Mesenteric fat pad (tissue), 1 donor: ENCODE measurements around the gene KCNQ5. TPM values are rescaled to one million over a fixed set of nuclear protein-coding genes. Genes with fewer than 3 reads are reported as not detected.
"Not testable (repeated sequence)": the region's sequence is repeated elsewhere in the genome, so short reads cannot be mapped to it uniquely, and the experiment has no call there.

Experiments used
- DNase-seq: peaks from one replicate; pipeline ENCODE4 v3.0.0-alpha.2; 2020; ENCODE audit warnings: low spot score
- total RNA-seq: library from RNA; stranded (reverse); fragmentation: NEBNext Ultra II Directional; extraction: Animal tissue kit (Norgen Biotek cat#: 25700); gene quantifications from one replicate; pipeline ENCODE4 v1.2.1, GENCODE V29; 2021
- donor health status: DM: yes; HTN: yes; CAD: no.

KCNQ5 gene
- total RNA-seq, 1 donor from 2014 or later: not detected

DNA sequence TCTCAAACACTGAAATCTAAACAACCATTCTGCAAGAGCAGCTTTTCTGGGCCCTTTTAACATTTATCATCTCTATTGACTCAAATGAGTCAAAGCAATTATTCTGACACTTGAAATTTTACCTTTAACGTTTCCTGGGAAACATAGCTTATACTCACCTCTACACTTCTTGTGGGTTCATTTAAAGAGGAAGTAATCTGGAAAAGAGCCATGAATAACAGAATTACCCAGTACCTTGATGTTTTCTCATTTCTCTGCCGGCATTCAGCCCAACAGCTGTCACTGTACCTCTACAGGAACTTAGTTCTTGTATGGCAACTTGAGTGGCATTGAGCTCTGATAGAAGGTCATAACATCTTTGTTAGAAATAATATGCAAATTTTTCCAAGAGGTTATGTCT is 272.2 kb downstream of the KCNQ5 start:
- DNase-seq: no peak

DNA sequence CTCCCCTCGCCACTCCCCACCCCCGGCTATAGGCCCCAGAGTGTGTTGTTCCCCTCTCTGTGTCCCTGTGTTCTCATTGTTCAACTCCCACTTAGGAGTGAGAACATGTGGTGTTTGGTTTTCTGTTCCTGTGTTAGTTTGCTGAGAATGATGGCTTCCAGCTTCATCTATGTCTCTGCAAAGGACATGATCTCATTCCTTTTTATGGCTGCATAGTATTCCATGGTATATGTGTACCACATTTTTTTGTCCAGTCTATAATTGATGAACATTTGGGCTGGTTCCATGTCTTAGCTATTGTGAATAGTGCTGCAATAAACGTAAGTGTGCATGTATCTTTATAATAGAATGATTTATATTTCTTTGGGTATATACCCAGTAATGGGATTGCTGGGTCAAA is 276.4 kb downstream of the KCNQ5 start:
- DNase-seq: not testable (repeated sequence)

DNA sequence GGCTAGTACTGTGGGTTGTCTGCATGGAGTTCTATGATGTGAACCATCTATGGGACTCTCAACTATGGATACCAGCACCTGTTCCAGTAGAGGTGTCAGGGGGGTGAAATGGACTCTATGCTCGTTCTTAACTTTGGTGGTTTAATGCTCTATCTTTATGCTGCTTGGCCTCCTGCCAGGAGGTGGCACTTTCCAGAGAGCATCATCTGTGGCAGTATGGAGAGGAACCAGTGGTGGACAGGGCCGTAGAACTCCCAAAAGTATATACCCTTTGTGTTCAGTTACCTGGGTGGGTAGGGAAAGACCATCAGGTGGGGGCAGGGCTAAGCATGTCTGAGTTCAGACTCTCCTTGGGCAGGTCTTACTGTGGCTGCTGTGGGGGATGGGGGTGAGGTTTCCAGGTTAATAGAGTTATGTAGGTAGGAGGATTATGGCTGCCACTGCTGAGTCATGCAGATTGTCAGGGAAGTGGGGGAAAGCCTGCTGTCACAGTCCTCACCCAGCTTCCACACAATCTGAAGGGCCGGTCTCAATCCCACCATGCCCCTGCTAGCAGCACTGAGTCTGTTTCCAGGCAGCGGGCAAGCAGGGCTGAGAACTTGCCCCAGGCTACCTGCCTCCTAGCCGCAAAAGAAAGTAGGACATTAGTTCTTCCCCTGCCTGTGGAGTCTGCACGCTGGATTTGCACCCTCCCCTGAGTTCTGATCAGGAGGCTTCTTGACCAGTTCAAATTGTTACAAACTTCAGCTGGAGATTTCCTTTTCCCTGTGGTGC is 284.0 kb downstream of the KCNQ5 start:
- DNase-seq: no peak

DNA sequence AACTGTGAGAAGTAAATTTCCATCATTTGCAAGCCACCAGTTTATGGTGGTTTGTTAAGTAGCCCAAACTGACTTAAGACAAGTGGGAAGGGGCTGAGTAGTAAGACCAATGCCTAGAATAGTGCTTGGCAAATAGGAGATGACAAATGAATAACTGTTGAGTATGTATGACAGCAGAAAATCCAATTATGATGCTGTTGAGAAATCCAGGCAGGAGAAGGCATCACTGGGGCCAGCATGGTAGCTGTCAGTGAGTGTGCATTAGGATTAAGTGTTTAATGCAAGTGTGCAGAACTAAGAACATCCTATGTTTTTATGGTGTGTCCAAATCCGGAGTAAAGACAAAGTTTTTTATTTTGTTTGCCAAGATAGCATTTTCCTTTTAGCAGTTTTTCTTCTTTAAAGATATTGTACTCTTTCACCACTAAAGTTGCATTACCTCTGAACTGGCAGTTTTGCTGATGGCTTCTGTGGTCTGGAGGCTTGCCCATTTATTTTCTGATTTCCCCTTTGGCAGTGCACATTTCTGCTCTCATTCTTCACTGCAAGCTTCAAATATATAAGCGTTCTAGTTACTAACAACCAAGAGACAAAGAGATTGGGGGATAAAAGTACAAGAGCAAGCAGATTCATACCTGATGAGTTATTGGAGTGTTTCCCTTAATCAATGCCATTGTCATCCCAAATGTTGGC is 289.7 kb downstream of the KCNQ5 start:
- no peak for DNase-seq

DNA sequence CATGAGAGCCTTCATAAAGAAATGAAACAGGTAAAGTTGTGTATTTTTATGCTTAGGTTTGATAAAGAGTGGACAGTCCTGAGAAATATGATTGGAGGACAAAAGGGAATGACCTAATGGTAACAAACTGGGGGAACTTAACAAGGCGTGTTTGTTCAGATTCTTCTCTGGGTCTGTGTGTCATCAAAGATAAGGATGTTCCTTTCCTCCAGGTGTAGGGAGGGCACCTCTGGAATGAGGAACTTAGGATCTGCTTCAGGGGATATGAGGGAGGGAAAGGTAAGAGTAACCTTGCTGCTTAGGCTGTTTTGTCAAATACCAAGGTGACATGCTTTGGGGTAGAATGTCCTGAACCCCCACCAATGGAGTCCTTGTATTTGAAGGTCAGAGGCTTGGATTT is 291.9 kb downstream of the KCNQ5 start:
- no peak for DNase-seq

DNA sequence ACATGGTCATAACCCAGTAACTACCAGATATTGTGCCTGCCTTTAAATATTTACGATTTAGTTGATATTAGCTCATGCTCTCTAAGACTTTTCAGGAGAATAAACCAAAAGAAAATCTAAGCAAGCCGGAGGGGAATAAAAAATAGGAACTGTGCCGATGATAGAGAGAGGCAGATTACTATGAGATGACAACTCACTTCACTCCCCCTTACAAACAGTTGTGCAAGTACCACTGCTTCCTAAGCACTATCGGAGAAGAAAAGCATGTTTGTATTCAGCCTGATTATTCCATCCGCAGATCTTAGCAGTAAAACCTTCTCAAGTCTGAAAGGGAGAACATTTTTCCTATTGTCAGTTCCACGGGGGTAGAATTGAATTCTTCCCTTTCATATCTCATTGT is 294.4 kb downstream of the KCNQ5 start:
- no peak for DNase-seq

DNA sequence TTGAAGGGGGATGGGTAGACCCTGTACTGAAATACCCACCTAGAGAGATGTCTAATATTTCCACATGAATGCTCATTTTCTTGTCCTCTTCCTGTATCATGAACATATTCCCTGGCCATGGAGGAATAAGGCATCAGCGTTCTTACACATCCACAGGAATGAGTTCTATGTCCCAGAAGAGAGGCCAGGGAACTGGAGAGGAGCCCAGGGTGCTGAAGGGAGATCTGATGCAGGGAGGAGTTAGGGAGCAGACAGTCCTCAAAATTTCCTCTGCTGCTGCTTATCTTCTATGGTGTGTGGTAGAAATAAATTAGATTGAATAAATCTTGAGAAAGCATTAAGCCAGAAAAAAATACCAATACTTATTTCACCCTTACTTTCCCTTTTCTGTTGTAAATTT is 295.0 kb downstream of the KCNQ5 start:
- no peak for DNase-seq

DNA sequence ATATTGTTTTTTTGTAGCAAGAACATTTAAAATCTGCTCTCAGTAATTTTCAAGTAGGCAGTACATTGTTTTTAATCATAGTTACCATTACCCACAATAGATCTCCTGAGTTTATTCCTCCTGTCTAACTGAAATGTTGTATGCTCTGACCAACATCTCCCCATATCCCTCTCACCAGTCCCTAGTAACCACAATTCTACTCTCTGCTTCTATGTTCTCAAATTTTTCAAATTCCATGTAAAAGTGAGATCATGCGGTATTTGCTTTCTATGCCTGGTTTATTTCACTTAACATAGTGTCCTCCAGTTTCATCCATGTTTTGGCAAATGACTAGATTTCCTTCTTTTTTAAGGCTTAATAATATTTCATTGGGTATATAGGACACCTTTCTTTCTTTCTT is 300.5 kb downstream of the KCNQ5 start:
- no peak for DNase-seq

DNA sequence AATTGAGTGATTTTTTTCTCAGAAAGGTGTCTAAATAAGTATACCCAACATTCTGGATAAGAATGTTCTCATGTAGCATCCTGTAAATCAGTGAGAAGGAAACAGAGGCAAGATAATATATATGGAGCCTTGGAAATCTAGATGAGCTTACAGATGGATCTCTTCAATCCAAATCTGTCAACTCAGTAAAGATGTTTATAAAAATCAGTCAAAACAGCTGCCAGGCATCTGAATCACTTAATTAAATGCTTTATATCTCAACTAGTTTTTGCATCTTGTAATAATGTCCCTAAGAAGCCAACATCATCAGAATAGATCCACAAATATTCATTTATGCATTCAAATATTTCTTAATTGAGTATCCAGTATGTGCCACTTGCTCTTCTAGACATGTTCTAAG is 303.3 kb downstream of the KCNQ5 start:
- DNase-seq: no peak

DNA sequence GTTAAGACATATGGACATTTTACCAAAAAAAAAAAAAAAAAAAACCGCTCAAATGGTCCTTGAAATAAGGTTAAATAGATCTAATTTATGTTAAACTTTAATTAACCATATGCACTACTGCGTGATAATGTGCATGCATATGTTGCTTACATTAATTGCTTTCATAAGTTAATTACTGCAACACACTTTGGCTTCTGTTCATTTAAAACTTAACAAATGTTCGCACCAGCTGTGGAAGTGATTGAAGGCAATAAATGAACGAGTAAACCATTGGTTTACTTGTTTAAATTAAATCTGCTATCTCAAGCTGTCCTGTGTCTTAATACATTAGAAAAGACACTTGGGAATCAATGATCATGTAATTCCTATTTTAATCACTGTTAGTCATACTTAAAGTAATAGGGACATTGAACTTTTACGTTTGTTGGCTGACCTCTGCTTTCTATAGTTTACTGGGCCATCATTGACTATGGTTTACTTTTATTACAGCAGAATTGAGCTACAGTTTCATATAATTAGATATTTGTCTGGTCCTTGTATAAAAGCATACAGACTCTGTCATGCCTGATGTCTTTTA is 308.8 kb downstream of the KCNQ5 start:
- DNase-seq: no peak

DNA sequence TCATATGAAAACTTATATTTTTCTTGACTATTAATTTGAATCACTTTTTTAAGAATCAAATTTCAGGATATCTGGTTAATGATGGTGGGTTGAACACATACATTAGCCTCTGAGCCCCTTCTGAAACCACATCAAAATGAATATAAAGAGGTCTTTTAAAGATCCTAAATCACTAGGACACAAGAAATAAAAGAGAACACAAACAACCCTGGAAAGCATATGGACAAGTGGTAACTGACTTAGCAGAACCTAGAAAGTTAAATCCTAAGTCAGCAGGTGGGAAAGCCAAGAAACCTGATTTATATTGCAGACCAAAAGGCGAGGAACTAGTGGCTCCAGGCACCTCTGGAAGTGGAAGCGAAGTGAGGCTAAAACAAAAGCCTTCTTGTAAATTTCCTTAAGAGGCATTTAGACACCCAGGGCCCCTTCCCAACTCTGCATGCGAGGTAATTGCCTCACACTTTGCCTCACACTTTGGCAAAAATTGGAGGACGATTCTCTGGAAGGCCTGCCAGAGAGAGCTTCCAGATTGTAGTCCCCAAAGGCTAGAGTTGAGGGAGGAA is 309.5 kb downstream of the KCNQ5 start:
- DNase-seq: no peak

DNA sequence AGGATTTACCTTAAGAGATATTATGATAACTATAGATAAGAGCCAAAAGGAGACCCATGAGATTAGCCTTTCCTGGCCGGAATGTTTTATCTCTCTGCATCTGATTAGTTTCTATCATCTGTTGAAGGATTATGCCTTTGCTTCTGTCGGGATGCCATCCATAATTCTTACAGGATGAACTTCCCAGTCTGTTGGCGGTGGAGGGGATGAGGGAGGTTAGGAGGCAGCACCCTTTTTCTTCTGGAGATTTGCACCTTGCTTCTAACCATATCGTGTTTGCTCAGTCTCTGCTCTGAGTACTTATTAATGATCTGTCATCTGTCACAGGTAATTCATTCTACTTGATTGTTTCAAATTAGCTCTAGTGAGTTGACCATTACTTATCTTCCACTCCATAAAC is 311.4 kb downstream of the KCNQ5 start:
- DNase-seq: no peak

DNA sequence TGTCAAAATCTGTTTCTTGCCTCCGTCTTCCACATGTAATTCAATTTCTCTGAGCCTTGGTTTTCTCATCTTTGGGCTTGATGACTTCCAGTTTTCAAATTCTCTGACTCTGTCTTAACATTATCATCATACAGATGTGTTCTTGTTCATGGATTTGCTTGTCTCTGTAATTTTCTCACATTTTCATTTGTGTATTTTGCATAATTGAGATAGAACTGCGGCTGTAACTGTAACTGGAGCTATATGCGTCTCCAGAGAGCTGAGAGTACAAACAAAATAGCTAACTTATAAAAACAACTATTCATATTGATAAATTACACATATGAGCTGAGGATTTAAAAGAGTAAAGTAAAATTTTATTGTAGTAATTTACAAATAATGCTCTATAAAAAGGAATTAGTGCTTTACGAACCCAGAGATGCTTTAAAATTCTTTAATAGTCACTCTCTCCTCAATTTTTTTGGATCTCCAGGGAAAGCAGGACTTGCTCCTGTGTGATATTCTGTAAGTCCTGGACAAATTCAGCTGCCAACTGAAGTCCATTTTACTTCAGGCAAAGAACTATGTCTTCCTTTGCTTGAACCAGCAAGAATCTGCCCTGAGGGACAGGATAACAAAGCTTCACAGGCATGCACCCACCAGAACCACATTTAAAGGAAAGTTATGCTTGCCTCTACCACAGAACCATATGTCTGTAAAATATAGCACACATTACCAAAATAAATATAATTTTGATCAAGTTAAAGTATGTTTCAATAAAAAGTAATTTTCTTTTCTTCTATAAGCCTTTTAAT is 315.1 kb downstream of the KCNQ5 start:
- DNase-seq: no peak

DNA sequence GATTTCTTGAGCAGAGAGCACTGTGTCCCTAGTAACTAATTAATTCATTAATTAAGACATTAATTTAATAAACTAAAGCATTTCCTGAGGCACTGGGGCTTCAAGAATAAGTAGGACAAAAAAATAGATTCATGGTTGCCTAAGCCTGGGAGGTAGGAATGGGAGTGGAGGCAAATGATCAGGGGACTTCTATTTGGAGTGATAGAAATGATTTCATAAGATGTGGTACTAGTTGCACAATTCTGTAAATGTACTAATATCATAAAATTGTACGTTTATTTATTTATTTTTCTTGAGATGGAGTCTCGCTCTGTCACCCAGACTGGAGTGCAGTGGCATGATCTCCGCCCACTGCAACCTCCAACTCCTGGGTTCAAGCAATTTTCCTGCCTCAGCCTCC is 316.2 kb downstream of the KCNQ5 start:
- DNase-seq: no peak

DNA sequence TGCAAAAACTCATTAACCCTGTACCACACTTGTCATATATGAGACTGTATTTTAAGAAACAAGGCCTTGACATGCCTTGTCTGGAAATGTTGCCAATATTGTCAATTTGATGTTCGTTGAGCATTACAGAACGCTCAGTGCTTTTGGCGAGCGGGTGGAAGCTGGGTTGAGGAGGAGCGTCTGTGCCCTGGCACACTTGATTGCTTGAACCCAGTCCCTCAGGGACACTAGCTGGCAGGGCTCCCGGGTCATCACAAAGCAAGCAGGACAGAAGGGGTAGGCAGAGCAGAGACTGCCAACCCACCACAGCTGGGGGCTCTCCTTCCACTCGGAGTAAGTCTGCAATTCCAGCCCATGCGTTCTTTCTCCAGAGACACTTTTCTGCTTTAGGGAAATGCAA is 317.1 kb downstream of the KCNQ5 start:
- DNase-seq: no peak

DNA sequence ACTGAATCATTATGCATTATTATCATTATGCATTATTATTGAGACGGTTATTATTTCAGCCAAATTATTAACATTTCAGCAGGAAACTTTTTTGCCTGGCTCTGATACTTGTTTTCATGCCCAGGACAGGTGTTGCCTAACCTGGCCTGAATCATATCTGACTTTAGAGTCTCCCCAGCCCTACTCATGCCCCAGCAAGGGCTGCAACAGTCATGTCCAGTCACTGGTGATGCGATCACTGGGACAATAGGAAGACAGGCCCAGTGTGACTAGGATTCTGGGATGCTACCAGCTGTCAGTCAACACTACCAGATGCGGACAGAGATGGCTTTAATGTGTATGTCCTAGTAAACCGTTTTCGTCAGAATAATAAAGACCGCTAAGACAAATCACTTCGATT is 318.4 kb downstream of the KCNQ5 start:
- no peak for DNase-seq

DNA sequence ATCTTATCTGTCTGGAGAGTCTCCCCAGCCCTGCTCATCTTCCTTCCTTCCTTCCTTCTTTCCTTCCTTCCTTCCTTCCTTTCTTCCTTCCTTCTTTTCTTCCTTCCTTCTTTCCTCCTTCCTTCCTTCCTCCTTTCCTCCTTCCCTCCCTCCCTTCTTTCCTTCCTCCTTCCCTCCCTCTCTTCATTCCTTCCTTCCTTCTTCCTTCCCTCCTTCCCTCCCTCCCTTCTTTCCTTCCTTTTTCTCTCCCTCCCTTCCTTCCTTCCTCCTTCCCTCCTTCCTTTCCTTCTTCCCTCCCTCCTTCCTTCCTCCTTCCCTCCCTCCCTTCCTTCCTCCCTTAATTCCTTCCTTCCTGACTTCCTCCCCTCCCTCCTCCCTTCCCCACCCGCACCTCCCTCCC is 319.4 kb downstream of the KCNQ5 start:
- DNase-seq: no peak

DNA sequence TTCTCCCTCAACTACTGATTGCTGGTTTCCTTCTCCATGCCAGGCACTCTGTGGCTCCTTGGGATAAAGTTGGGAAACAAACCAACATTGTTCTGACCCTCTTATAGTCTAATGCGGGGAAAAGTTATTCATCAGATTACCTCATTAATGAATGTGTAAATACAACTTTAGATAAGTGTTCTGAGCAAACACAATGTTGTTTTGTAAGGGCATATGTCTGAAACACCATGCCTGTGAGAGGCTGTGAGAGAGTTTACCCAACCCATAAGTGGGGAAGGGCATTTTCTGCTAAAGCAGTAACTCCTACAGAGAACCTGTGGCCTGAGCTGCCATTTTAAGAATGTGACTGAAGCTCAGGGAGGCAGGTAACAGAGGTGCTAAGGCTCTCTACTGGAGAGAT is 319.9 kb downstream of the KCNQ5 start:
- no peak for DNase-seq

DNA sequence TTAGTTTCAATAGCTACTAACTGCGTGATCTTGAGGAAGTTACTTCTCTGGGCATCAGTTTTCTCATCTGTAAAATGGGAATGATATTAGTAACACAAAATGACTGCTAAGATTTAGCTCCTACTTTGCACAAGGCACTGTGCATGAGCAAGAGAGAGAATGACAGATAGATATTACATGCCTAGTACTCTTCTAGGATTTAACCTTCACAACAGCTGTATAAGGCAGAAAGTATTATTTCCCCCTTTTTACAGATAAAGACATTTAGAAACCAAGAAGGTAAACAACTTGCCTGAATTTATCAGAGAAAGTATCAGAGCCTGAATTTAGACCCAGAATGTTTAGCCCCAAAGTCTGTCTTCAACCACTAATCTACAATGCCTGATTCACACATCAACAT is 321.8 kb downstream of the KCNQ5 start:
- no peak for DNase-seq

DNA sequence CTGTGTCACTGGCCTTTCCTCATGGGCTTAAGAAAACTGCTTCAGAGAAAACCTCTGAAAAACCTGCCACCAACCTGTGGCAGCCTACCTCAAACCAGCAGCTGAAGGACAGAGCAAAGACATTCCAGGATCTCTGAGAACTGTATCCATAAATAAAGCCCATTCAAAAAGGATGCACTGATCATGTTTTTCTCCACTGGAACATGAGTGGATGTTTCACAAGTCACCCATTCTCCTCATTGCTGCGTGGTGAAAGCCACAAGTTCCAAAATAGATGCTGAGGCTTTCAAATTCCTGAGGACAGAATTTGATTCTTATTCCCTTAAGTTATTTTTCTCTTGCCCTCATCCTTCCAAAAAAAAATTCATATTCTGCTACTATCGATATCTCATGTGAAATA is 322.8 kb downstream of the KCNQ5 start:
- DNase-seq: no peak

DNA sequence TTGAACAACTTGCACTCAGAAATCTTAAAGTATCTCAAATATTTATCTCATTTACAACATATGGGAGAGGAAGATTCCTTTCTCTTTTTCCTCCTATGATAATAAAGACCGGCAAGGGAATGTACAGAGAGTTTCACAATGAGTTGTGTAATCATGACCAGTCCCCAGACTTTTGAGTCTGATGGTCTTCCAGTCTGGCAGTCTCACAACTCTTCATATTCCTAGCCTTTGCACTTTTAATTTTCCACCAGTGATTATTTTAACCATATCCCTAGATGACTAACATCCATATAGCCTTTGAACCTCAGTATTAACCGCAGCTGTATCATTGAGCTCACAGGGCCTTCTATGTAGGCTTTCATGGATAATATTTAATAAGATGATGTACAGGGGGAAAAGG is 324.9 kb downstream of the KCNQ5 start:
- DNase-seq: no peak

DNA sequence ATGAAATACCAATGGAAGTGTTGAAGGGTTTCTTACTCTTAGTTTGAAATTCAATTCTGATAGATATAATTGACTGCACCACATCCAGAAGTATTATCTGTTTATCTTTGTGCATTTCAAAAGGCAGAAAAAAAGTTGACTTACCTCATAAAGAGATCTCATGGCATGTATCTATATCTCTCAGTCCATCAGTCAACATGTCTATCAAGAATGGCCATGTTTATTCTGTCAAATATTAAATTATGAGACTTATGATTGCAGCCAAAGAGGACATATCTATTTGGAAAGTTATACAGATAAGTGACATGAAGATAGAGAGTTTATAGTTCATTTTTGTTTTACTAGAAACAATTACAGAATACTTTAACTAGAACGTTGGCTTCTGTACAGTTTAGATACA is 325.7 kb downstream of the KCNQ5 start:
- no peak for DNase-seq
